ENCODE data around the gene TTPAL. TPM values are rescaled to one million over a fixed set of nuclear protein-coding genes. Genes with fewer than 3 reads are reported as not detected.
A peak's percentile ranks its signal among the peaks of the same experiment; 100 is the strongest.

The TTPAL gene
- total RNA-seq, 2 donors from 2014 or later = 18.3 to 19.4 TPM

DNA sequence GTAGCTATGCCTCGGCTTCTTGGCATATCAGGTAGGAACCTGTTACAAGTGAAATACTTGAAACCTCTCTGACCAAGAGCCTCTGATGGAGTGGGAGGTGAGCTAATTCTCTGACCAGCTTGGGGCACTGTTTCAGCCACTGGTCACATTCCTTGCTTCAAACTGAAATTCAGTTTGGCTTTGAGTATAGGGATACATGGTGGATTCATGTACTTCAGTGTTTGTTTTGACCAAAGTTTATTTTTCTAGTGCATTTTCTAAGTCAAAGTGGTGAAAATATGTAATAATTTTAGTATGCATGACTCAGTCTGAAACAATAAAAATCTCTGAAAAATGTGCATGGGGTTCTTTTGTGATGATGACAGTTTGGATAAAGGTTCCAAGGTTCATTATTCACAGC, 18.6 kb downstream of the TTPAL start:
- no peaks in the 10 kb centered on the region for H3K27me3 Mint-ChIP-seq (ENCODE audit: insufficient read depth)
- peaks cover 70% of the 10 kb centered on the region for H3K36me3 Mint-ChIP-seq (ENCODE audit: low read depth)
- no peak for DNase-seq
- H3K4me3 Mint-ChIP-seq = no peak overlapping the region
- Histone ChIP-seq H3K36me3 (ENCODE audit: control insufficient read depth, insufficient read depth, low read length) (peaks cover 95% of the 10 kb centered on the region), H3K4me1 (ENCODE audit: control insufficient read depth, insufficient read depth, low read length) (peaks cover 14% of the 10 kb centered on the region), H3K27me3 (ENCODE audit: control insufficient read depth, insufficient read depth, low read length, poor library complexity, severe bottlenecking) (no peaks in the 10 kb centered on the region), H3K9me3 (ENCODE audit: control insufficient read depth, low read length) (no peaks in the 10 kb centered on the region), H3K27ac (ENCODE audit: low read depth, low read length) (no peak overlapping the region), H3K4me3 (ENCODE audit: low read length) (no peak overlapping the region), H3K9ac (ENCODE audit: extremely low read depth, low read length, poor library complexity, severe bottlenecking) (no peak overlapping the region)
- peak overlapping the region; percentile 60 for H3K27ac Mint-ChIP-seq
- peaks cover 19% of the 10 kb centered on the region for H3K4me1 Mint-ChIP-seq
- WGBS, 2 experiments (ENCODE audit: insufficient coverage in 1 of 2, insufficient read length in 1 of 2) = 96% methylated on average over 1 of the region's 1 CpG; no CpG with 5 or more reads in 1 of the 2 experiments
- no peaks in the 10 kb centered on the region for H3K9me3 Mint-ChIP-seq
- TF ChIP-seq CTCF (conservative IDR thresholded peaks at IDR 0.05) = no peak

DNA sequence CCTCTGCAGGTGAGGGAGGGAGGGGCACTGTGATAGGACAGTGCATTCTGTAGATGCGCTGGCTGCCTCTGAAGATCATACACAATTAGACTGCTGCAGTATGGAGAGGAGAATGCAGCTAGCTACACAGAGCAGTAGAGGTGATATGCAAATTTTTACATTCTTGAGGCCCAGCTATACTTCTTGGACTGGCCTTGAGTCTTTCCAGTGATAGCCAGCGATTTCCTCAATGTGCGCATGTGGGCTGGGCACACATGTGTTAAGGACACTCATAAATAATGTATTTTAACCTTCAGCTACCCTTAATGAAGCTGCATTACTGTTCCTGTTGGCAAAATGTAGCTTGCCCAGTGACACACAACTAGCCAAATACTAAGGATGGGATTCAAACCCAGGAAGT, 19.0 kb downstream of the TTPAL start:
- Mint-ChIP-seq H3K4me1 (peaks cover 19% of the 10 kb centered on the region), H3K36me3 (ENCODE audit: low read depth) (peaks cover 68% of the 10 kb centered on the region), H3K27ac (peak overlapping the region; percentile 60), H3K27me3 (ENCODE audit: insufficient read depth) (no peaks in the 10 kb centered on the region), H3K4me3 (no peak overlapping the region), H3K9me3 (no peaks in the 10 kb centered on the region)
- Histone ChIP-seq H3K27ac (ENCODE audit: low read depth, low read length) (no peak overlapping the region), H3K4me1 (ENCODE audit: control insufficient read depth, insufficient read depth, low read length) (peaks cover 14% of the 10 kb centered on the region), H3K9me3 (ENCODE audit: control insufficient read depth, low read length) (no peaks in the 10 kb centered on the region), H3K4me3 (ENCODE audit: low read length) (no peak overlapping the region), H3K27me3 (ENCODE audit: control insufficient read depth, insufficient read depth, low read length, poor library complexity, severe bottlenecking) (no peaks in the 10 kb centered on the region), H3K9ac (ENCODE audit: extremely low read depth, low read length, poor library complexity, severe bottlenecking) (no peak overlapping the region), H3K36me3 (ENCODE audit: control insufficient read depth, insufficient read depth, low read length) (peaks cover 95% of the 10 kb centered on the region)
- no peak for TF ChIP-seq CTCF (conservative IDR thresholded peaks at IDR 0.05)
- 94 to 100% methylated on average over 2 to 3 of the region's 3 CpGs for whole genome bisulfite sequencing, 2 experiments (ENCODE audit: insufficient coverage in 1 of 2, insufficient read length in 1 of 2)
- no peak for DNase-seq

DNA sequence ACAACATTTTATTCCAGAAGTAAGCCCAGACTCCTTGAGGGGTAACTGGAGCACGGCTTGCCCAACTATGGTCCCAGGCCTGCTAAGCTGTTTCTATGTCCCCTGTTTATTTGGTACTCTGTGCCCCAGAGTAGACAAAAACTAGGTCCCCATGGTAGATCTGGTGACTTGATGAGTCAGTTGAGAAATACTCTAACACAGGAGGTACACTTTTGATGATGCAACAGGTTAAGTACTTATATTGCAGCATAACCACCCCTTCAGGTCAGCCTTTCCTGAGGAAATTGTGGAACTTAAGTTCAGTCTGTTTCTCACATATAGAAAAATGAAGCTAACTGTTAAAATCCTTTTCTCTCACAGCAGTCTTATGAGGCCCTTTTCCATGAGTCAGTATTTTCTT, 19.6 kb downstream of the TTPAL start:
- Mint-ChIP-seq H3K36me3 (ENCODE audit: low read depth) (peaks cover 68% of the 10 kb centered on the region), H3K4me1 (peaks cover 19% of the 10 kb centered on the region), H3K4me3 (no peak overlapping the region), H3K27ac (peak overlapping the region; percentile 37), H3K9me3 (no peaks in the 10 kb centered on the region), H3K27me3 (ENCODE audit: insufficient read depth) (no peaks in the 10 kb centered on the region)
- DNase-seq = no peak
- H3K27me3 ChIP-seq (ENCODE audit: control insufficient read depth, insufficient read depth, low read length, poor library complexity, severe bottlenecking) = no peaks in the 10 kb centered on the region
- TF ChIP-seq CTCF (conservative IDR thresholded peaks at IDR 0.05) = no peak
- no peaks in the 10 kb centered on the region for H3K9me3 ChIP-seq (ENCODE audit: control insufficient read depth, low read length)
- H3K27ac ChIP-seq (ENCODE audit: low read depth, low read length) = no peak overlapping the region
- no peak overlapping the region for H3K9ac ChIP-seq (ENCODE audit: extremely low read depth, low read length, poor library complexity, severe bottlenecking)
- WGBS, 2 experiments (ENCODE audit: insufficient coverage in 1 of 2, insufficient read length in 1 of 2) = 86 to 92% methylated on average over 1 of the region's 1 CpG
- peaks cover 95% of the 10 kb centered on the region for H3K36me3 ChIP-seq (ENCODE audit: control insufficient read depth, insufficient read depth, low read length)
- no peak overlapping the region for H3K4me3 ChIP-seq (ENCODE audit: low read length)
- H3K4me1 ChIP-seq (ENCODE audit: control insufficient read depth, insufficient read depth, low read length) = peaks cover 14% of the 10 kb centered on the region
